B cell (primary cell): ENCODE results near the gene TRAM2. TPM values are rescaled to one million over a fixed set of nuclear protein-coding genes. Genes with fewer than 3 reads are reported as not detected.

Experiments
- ATAC-seq: fragments of 200-7000 bp; cut with Tn5 transposase; one replicate; pipeline ENCODE4 v1.10.0; 2021; ENCODE audit warnings: low read depth, mild to moderate bottlenecking, moderate number of reproducible peaks, moderate library complexity
- CTCF ChIA-PET: fragments of 350-600 bp; sonication (Branson Sonifier 250); formaldehyde crosslinking; loops from one replicate; lab custom pipeline; 2021; ENCODE audit warnings: antibody characterized with exemption, inconsistent platforms; lab: Charles Lee
- POLR2A ChIA-PET: fragments of 350-600 bp; sonication (Branson Sonifier 250); formaldehyde crosslinking; loops from one replicate; lab custom pipeline; 2021; ENCODE audit warnings: antibody characterized with exemption; lab: Charles Lee
- DNase-seq: peaks from one replicate; pipeline ENCODE4 v3.0.0; 2013
- H2AFZ ChIP-seq: 2 replicates; pipeline ENCODE4 v1.6.1; 2012; ENCODE audit warnings: mild to moderate bottlenecking, low read depth, low read length; ENCODE audit not compliant: insufficient read depth, poor library complexity, severe bottlenecking
- H3K27ac ChIP-seq, 2 donors: 1 replicate in 1 of 2; 2 replicates in 1 of 2; pipeline ENCODE4 v1.5.1; 2012 to 2013; ENCODE audit warnings: low read length in 2 of 2, mild to moderate bottlenecking in 2 of 2, moderate library complexity in 1 of 2
- H3K27me3 ChIP-seq, 4 experiments: fragments of 200-600 bp in 1 of 4; sonication (generic) in 1 of 4; replicated peaks in 1 of 4; 1 replicate in 2 of 4; 2 replicates in 2 of 4; pipeline versions ENCODE4 v1.6.1 to v1.7.0; 2013 to 2016; ENCODE audit warnings: low read length in 3 of 4, mild to moderate bottlenecking in 2 of 4, mixed read lengths in 1 of 4, moderate library complexity in 1 of 4; ENCODE audit not compliant: insufficient read depth in 4 of 4, control insufficient read depth in 3 of 4; ENCODE audit errors: control extremely low read depth in 1 of 4
- H3K36me3 ChIP-seq, 2 experiments: replicated peaks in 1 of 2; 1 replicate in 1 of 2; 2 replicates in 1 of 2; pipeline versions ENCODE4 v1.6.1 to v1.7.1; 2013; ENCODE audit warnings: low read length in 1 of 2; ENCODE audit not compliant: insufficient read depth in 2 of 2, control insufficient read depth in 1 of 2; ENCODE audit errors: control extremely low read depth in 1 of 2, extremely low read depth in 1 of 2
- H3K4me1 ChIP-seq, 2 donors: fragments of 200-600 bp in 1 of 2; sonication (generic) in 1 of 2; 1 replicate in 1 of 2; 2 replicates in 1 of 2; pipeline versions ENCODE4 v1.5.1 to v1.6.1; 2013 to 2017; ENCODE audit warnings: low read length in 2 of 2; ENCODE audit not compliant: control insufficient read depth in 2 of 2, insufficient read depth in 2 of 2
- H3K4me2 ChIP-seq: replicated peaks from 2 replicates; pipeline ENCODE3; 2012; ENCODE audit warnings: mild to moderate bottlenecking, low read depth, low read length; ENCODE audit not compliant: poor library complexity, severe bottlenecking
- H3K4me3 ChIP-seq, 5 experiments: fragments of 200-600 bp in 1 of 5; sonication (generic) in 1 of 5; 1 replicate in 3 of 5; 2 replicates in 2 of 5; pipeline versions ENCODE4 v1.5.1 to v1.7.0; 2011 to 2016; ENCODE audit warnings: low read length in 4 of 5, mild to moderate bottlenecking in 4 of 5, low read depth in 2 of 5, control low read depth in 1 of 5, moderate library complexity in 1 of 5; ENCODE audit not compliant: insufficient read depth in 1 of 5; ENCODE audit errors: control extremely low read depth in 1 of 5, extremely low read depth in 1 of 5
- H3K79me2 ChIP-seq: fragments of 200-600 bp; sonication (generic); one replicate; pipeline ENCODE4 v1.6.0; 2016; ENCODE audit warnings: low read length; ENCODE audit not compliant: control insufficient read depth, insufficient read depth
- H3K9ac ChIP-seq: fragments of 200-600 bp; sonication (generic); 2 replicates; pipeline ENCODE4 v1.6.1; 2017; ENCODE audit warnings: mild to moderate bottlenecking, low read length, moderate library complexity
- H3K9me3 ChIP-seq, 3 donors: one replicate each; pipeline versions ENCODE4 v1.6.1 to v1.7.1; 2013; ENCODE audit warnings: low read length in 2 of 3; ENCODE audit not compliant: control insufficient read depth in 2 of 3, insufficient read depth in 1 of 3; ENCODE audit errors: control extremely low read depth in 1 of 3
- H4K20me1 ChIP-seq: 2 replicates; pipeline ENCODE4 v1.6.0; 2012; ENCODE audit warnings: mild to moderate bottlenecking, low read length; ENCODE audit not compliant: insufficient read depth, control insufficient read depth, poor library complexity, severe bottlenecking
- H3K27ac Mint-ChIP-seq: one replicate; pipeline ENCODE4 v1.8.0; 2021; ENCODE audit warnings: mixed read lengths
- H3K27me3 Mint-ChIP-seq: one replicate; pipeline ENCODE4 v1.8.0; 2021; ENCODE audit warnings: mixed read lengths
- H3K4me1 Mint-ChIP-seq: one replicate; pipeline ENCODE4 v1.8.0; 2021; ENCODE audit warnings: mixed read lengths
- H3K4me3 Mint-ChIP-seq: one replicate; pipeline ENCODE4 v1.8.0; 2021; ENCODE audit warnings: mixed read lengths
- H3K9me3 Mint-ChIP-seq: one replicate; pipeline ENCODE4 v1.8.0; 2022; ENCODE audit warnings: mixed read lengths; ENCODE audit not compliant: insufficient read depth
- CTCF ChIP-seq: fragments of 200-600 bp; IDR thresholded peaks from one replicate; pipeline ENCODE4 v1.8.0; 2022; ENCODE audit warnings: antibody characterized with exemption, mild to moderate bottlenecking
- EZH2 ChIP-seq: IDR thresholded peaks from 2 replicates; pipeline ENCODE4 v1.6.1; 2012; ENCODE audit warnings: borderline replicate concordance, low read depth, mild to moderate bottlenecking, moderate library complexity, low read length; ENCODE audit not compliant: insufficient read depth, poor library complexity, severe bottlenecking
- WGBS: methylation state at CpG from one replicate; pipeline ENCODE4 v1.1.5; 2013; ENCODE audit warnings: missing lambda C conversion rate; ENCODE audit not compliant: insufficient coverage; 5-methylcytosine and 5-hydroxymethylcytosine counted together
- intact Hi-C: fragments of 100-400 bp; cut with micrococcal nuclease; formaldehyde crosslinking; loops from one replicate; pipeline ENCODE4 v1.10.0; 2022
- polyA plus RNA-seq: library from polyadenylated mRNA; depleted of rRNA; stranded (reverse); fragments of >200 nt; gene quantifications from 2 replicates; pipeline ENCODE4 v1.2.3, GENCODE V29; 2012
- total RNA-seq, 2 donors: library from RNA; stranded (reverse); fragments of 120-200 nt in 1 of 2; gene quantifications; 1 replicate in 1 of 2; 2 replicates in 1 of 2; pipeline versions ENCODE4 v1.2.3 to v1.2.4, GENCODE V29; 2013 to 2022

The TRAM2 gene
- total and polyA plus RNA-seq, 2 donors (not counting 1 experiment from before 2014, with no cell fraction given), result 9.0 to 13.3 TPM

GRCh38 chr6:52534966-52535390, 41.9 kb downstream of the TRAM2 start:
- ATAC-seq, result no peak
- intact Hi-C loops, result no loop called here
- no peak for DNase-seq
- no peak overlapping the region for H3K9ac ChIP-seq
- no peak overlapping the region for H3K4me3 Mint-ChIP-seq
- no peaks in the 10 kb centered on the region for H3K27me3 ChIP-seq
- no peak overlapping the region for H3K4me2 ChIP-seq
- no peaks in the 10 kb centered on the region for H3K27me3 Mint-ChIP-seq
- WGBS, result 57% methylated on average over 1 of the region's 3 CpGs
- H3K9me3 ChIP-seq, result no peaks in the 10 kb centered on the region
- peaks cover 4% of the 10 kb centered on the region for H4K20me1 ChIP-seq
- no peak overlapping the region for H2AFZ ChIP-seq
- TF ChIP-seq EZH2 (no peak), CTCF (no peak)
- H3K9me3 Mint-ChIP-seq, result no peaks in the 10 kb centered on the region
- no peak overlapping the region for H3K4me3 ChIP-seq
- H3K4me1 ChIP-seq, result peaks cover 8 to 16% of the 10 kb centered on the region in 2 donors
- H3K36me3 ChIP-seq, result peaks cover 0 to 6% of the 10 kb centered on the region in 2 experiments
- CTCF ChIA-PET, result interaction anchor here (1.6 kb wide), 1 partner anchor 37 kb away, joined by 3 read pairs; no protein-coding TSS in a partner anchor
- POLR2A ChIA-PET, result no interaction called here
- peaks cover 3% of the 10 kb centered on the region for H3K79me2 ChIP-seq
- peaks cover 16% of the 10 kb centered on the region for H3K4me1 Mint-ChIP-seq
- no peak overlapping the region for H3K27ac ChIP-seq
- H3K27ac Mint-ChIP-seq, result no peak overlapping the region

- no peaks in the 10 kb centered on the region for H3K9me3 ChIP-seq
- peaks cover 8 to 16% of the 10 kb centered on the region in 2 donors for H3K4me1 ChIP-seq
- peaks cover 4% of the 10 kb centered on the region for H4K20me1 ChIP-seq
- peaks cover 0 to 6% of the 10 kb centered on the region in 2 experiments for H3K36me3 ChIP-seq
- H3K4me1 Mint-ChIP-seq, result peaks cover 17% of the 10 kb centered on the region
- no peak overlapping the region for H2AFZ ChIP-seq
- no peaks in the 10 kb centered on the region for H3K27me3 Mint-ChIP-seq
- no peaks in the 10 kb centered on the region for H3K9me3 Mint-ChIP-seq
- no peak overlapping the region for H3K27ac Mint-ChIP-seq
- ATAC-seq (no peak), DNase-seq (no peak)
- TF ChIP-seq EZH2 (no peak), CTCF (no peak)
- H3K79me2 ChIP-seq, result peaks cover 3% of the 10 kb centered on the region
- no peak overlapping the region for H3K27ac ChIP-seq
- CTCF ChIA-PET, result interaction anchor here (1.6 kb wide), 1 partner anchor 37 kb away, joined by 3 read pairs; no protein-coding TSS in a partner anchor
- no peak overlapping the region for H3K4me3 Mint-ChIP-seq
- H3K4me2 ChIP-seq, result no peak overlapping the region
- intact Hi-C loops, result no loop called here
- POLR2A ChIA-PET, result no interaction called here
- WGBS, result 100% methylated on average over 1 of the region's 5 CpGs
- no peak overlapping the region for H3K4me3 ChIP-seq
- no peak overlapping the region for H3K9ac ChIP-seq
- H3K27me3 ChIP-seq, result no peaks in the 10 kb centered on the region
Measured at GRCh38 chr6:52534363-52534762, 42.5 kb downstream of the TRAM2 start.
